Suppressor macrophage (primary cell): ENCODE data around the gene TMEM54.
A peak's percentile ranks its signal among the peaks of the same experiment; 100 is the strongest.

Source experiments
- DNase-seq, 4 experiments: peaks; one replicate each; pipeline ENCODE4 v3.0.0-alpha.2; 2020 to 2022

Gene TMEM54

GRCh38 chr1:32878183-32878582 is 23.0 kb downstream of the TMEM54 start:
- no peak for DNase-seq

GRCh38 chr1:32877211-32878110 is 23.7 kb downstream of the TMEM54 start:
- no peak for DNase-seq

GRCh38 chr1:32876341-32877210 is 24.6 kb downstream of the TMEM54 start:
- DNase-seq: peak; percentile 69 to 82 (median 79)

- no peak for DNase-seq
These were observed 26.1 kb downstream of the TMEM54 start for GRCh38 chr1:32874860-32875752.

DNA sequence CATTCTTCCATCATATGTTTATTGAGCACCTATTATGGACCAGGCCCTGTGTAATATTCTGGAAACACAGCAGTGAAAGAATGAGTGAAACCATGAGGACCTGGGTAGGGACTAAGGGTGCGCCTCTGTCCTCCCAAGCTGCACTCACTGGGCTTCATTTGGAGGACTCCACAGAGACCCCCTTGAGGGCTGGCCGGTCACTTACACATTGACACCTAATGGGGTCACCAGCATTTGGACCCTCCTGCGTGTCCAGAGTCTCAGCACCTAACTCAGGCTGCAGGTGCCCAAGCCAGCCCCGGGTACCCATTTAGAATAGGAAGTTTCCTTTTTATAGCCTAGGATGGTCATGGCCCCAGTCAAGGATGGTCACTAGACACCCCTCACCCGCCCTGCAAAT is 27.7 kb downstream of the TMEM54 start:
- DNase-seq: no peak

GRCh38 chr1:32872192-32872460 is 29.1 kb downstream of the TMEM54 start:
- DNase-seq: no peak

- DNase-seq: no peak
These were observed 29.6 kb downstream of the TMEM54 start for GRCh38 chr1:32871364-32872191.

GRCh38 chr1:32870615-32871363 is 30.4 kb downstream of the TMEM54 start, which contains the start of gene FNDC5:
Gene FNDC5, minus strand, starts transcription at chr1:32870912.
- DNase-seq: peak in 2 of 4 experiments; percentile 40 to 60

DNA sequence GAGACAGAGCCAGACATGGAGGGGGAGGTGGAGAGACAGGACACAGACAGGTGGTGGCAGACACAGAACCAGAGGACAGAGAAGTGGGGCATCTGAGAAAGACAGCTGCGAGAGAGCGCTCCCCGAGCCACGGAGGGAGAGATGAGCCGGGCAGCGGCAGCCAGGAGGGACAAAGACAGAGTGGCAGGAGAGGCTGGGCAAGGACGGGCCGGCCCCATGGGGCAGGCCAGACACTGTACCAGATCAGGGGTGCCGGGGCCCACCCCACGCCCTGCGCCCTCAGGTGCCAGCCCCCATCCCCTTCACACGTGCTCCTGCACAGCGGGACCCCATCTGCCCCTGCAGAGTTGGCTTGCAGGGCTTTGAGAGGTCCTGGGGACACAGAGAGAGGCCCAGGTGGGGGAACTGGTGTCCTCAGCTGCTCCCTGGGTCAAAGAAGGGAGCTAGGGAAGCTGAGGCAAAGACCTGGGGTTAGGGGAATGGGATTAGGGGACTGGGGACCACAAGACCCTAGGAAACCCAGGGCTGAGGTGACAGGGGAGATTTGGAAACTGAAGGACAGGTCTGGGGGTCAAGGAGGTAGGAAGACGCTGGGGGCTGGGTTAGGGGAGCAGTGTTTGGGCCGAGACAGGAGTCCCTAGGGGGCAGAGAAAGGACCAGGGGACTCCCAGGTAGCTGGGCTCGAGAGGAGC is 31.1 kb downstream of the TMEM54 start:
- DNase-seq: no peak

GRCh38 chr1:32868806-32869455 is 32.3 kb downstream of the TMEM54 start:
- no peak for DNase-seq

GRCh38 chr1:32868085-32868484 is 33.1 kb downstream of the TMEM54 start:
- no peak for DNase-seq

- DNase-seq: no peak
These were observed 33.5 kb downstream of the TMEM54 start for GRCh38 chr1:32867671-32868070.

DNA sequence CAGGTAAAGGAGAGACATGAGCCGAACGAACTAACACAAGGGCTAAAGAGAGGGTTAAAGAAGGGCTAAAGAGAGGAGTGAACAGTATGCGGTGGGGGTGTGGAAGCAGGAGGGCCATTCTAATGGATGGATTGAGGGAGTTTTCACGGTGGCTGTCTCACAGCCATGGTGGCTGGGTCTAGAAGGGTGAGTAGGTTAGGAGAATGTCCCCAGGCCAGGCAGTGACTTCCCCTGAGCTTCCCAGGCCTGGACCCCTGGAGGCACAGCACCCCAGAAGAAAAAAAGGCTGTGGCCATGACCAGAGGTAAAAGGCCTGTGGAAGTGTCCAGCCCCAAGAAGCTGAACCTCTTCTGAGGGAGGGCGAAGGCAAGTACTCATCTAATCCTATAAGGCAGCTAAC is 34.0 kb downstream of the TMEM54 start:
- DNase-seq: no peak

GRCh38 chr1:32865639-32866405 is 35.4 kb downstream of the TMEM54 start:
- DNase-seq: no peak

DNA sequence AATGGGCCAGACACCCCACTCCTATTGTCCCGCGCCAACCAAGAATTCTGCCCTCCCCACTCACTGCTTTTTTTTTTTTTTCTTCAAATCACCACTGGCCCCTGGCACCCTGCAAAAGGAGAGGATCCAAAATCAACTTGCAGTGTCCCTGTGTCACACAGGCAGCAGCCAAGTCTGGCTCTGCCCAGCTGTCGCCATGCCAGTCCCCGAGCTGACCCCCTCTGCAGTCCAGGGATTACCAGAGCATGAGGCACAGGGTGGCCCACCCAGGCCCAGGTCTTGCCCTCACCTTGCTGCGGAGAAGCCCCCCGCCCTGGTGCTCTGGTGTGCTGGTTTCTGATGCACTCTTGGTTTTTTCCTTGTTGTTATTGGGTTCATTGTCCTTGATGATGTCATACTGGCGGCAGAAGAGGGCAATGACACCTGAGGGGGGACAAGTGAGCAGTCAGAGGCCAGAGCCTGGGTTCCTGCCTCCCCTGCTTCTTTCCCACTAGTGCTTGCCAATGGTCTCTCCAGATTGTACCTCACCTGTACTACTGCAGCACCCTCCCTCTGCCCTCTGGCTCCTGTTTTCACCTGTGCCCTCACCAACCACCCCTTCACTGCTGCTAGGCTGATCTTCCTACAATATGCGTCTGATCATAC is 36.7 kb downstream of the TMEM54 start:
- no peak for DNase-seq

DNA sequence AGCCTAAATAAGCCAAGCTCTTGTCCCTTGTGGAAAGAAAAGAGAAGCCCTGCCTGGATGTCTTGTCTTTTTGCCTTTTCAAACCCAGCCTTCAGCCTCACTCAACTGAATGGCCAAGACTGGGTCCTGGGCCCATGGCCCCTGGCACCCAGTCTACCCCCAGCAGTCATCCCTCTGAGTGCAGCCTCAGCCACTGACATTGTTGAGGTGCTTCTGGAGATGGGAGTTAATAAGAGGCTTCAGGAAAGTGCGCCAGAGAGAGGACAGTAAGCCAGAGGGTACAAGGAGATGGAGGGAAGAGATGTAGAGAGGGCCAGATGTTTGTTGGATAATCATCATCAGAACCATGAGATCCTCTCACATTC is 37.3 kb downstream of the TMEM54 start:
- no peak for DNase-seq

- peak; percentile 57 to 71 (median 64) for DNase-seq
These were observed 37.8 kb downstream of the TMEM54 start for GRCh38 chr1:32863218-32863880.
